ENCODE results near the gene BIRC5.
"Not testable (repeated sequence)": the region's sequence is repeated elsewhere in the genome, so short reads cannot be mapped to it uniquely, and the experiment has no call there.

The BIRC5 gene

GRCh38 chr17:78214016-78214705, at the start of gene BIRC5:
Gene BIRC5, plus strand, starts transcription at chr17:78214253. Its CDS starts 64 bp downstream, at chr17:78214317.
- DNase-seq (ENCODE audit: extremely low spot score, insufficient read length, low read depth) (peak; percentile 98), FAIRE-seq (peak; percentile 67)

GRCh38 chr17:78164748-78165607, 49.1 kb upstream of the BIRC5 start:
- no peak for DNase-seq (ENCODE audit: extremely low spot score, insufficient read length, low read depth)
- no peak for FAIRE-seq

- DNase-seq (ENCODE audit: extremely low spot score, insufficient read length, low read depth) = no peak
- FAIRE-seq = no peak
Measured at GRCh38 chr17:78166416-78166815, 47.6 kb upstream of the BIRC5 start.

- peak; percentile 92 for FAIRE-seq
Measured at GRCh38 chr17:78168242-78168902, 45.7 kb upstream of the BIRC5 start, which contains the start of gene SYNGR2. Gene SYNGR2, plus strand, starts transcription at chr17:78168581. Its CDS starts 36 bp downstream, at chr17:78168617.

GRCh38 chr17:78168903-78169793, 44.9 kb upstream of the BIRC5 start:
- FAIRE-seq (peak; percentile 45), DNase-seq (ENCODE audit: extremely low spot score, insufficient read length, low read depth) (no peak)

More at GRCh38 chr17:78168242-78168902, 45.7 kb upstream of the BIRC5 start, which contains the start of gene SYNGR2:
- DNase-seq (ENCODE audit: extremely low spot score, insufficient read length, low read depth) = peak; percentile 79

GRCh38 chr17:78170692-78171590, 43.1 kb upstream of the BIRC5 start:
- no peak for FAIRE-seq
- no peak for DNase-seq (ENCODE audit: extremely low spot score, insufficient read length, low read depth)

GRCh38 chr17:78171591-78172248, 42.3 kb upstream of the BIRC5 start:
- DNase-seq (ENCODE audit: extremely low spot score, insufficient read length, low read depth); FAIRE-seq: not testable (repeated sequence)

GRCh38 chr17:78172249-78173051, 41.6 kb upstream of the BIRC5 start:
- FAIRE-seq = peak; percentile 12

GRCh38 chr17:78173097-78173715, 40.8 kb upstream of the BIRC5 start:
- peak; percentile 81 for FAIRE-seq
- no peak for DNase-seq (ENCODE audit: extremely low spot score, insufficient read length, low read depth)

More at GRCh38 chr17:78172249-78173051, 41.6 kb upstream of the BIRC5 start:
- no peak for DNase-seq (ENCODE audit: extremely low spot score, insufficient read length, low read depth)

GRCh38 chr17:78174346-78174869, 39.6 kb upstream of the BIRC5 start:
- FAIRE-seq = peak; percentile 35
- DNase-seq (ENCODE audit: extremely low spot score, insufficient read length, low read depth) = no peak

- DNase-seq (ENCODE audit: extremely low spot score, insufficient read length, low read depth) = no peak
- FAIRE-seq = no peak
Measured at GRCh38 chr17:78174870-78175642, 39.0 kb upstream of the BIRC5 start.

- FAIRE-seq = no peak
- no peak for DNase-seq (ENCODE audit: extremely low spot score, insufficient read length, low read depth)
Measured at GRCh38 chr17:78175643-78175981, 38.4 kb upstream of the BIRC5 start.

GRCh38 chr17:78176548-78177025, 37.5 kb upstream of the BIRC5 start:
- DNase-seq (ENCODE audit: extremely low spot score, insufficient read length, low read depth) (no peak), FAIRE-seq (peak; percentile 74)

GRCh38 chr17:78179372-78179771, 34.7 kb upstream of the BIRC5 start:
- no peak for FAIRE-seq

GRCh38 chr17:78180083-78180482, 34.0 kb upstream of the BIRC5 start:
- DNase-seq (ENCODE audit: extremely low spot score, insufficient read length, low read depth) (no peak), FAIRE-seq (peak; percentile 18)

More at GRCh38 chr17:78179372-78179771, 34.7 kb upstream of the BIRC5 start:
- DNase-seq (ENCODE audit: extremely low spot score, insufficient read length, low read depth) = no peak

GRCh38 chr17:78180508-78180907, 33.5 kb upstream of the BIRC5 start:
- DNase-seq (ENCODE audit: extremely low spot score, insufficient read length, low read depth) (no peak), FAIRE-seq (no peak)

Data from GM18507 (cell line).